Gastroesophageal sphincter (tissue), 4 donors: Measurements from ENCODE around the gene TRIM67. TPM values are rescaled to one million over a fixed set of nuclear protein-coding genes. Genes with fewer than 3 reads are reported as not detected.

Experiments used
- ATAC-seq: fragments of 150-250 bp; one replicate; pipeline ENCODE4 v1.9.1; 2016; ENCODE audit warnings: mild to moderate bottlenecking, moderate library complexity
- H3K27ac ChIP-seq, 4 donors: fragments of 200-600 bp; sonication (generic) in 3 of 4; 1 replicate in 3 of 4; 2 replicates in 1 of 4; pipeline ENCODE4 v1.5.1; 2016 to 2019
- H3K27me3 ChIP-seq: fragments of 200-600 bp; sonication (generic); one replicate; pipeline ENCODE4 v1.5.1; 2019
- H3K36me3 ChIP-seq, 2 donors: fragments of 200-600 bp; sonication (generic); one replicate each; pipeline ENCODE4 v1.5.1; 2019; ENCODE audit warnings: control low read depth in 1 of 2
- H3K4me1 ChIP-seq, 3 donors: fragments of 200-600 bp; sonication (generic); 1 replicate in 2 of 3; 2 replicates in 1 of 3; pipeline ENCODE4 v1.5.1; 2016 to 2019; ENCODE audit warnings: control low read depth in 2 of 3
- H3K4me3 ChIP-seq, 2 donors: fragments of 200-600 bp; sonication (generic); one replicate each; pipeline ENCODE4 v1.5.1; 2019; ENCODE audit warnings: mild to moderate bottlenecking in 1 of 2, moderate library complexity in 1 of 2
- H3K9me3 ChIP-seq, 3 donors: fragments of 200-600 bp; sonication (generic); one replicate each; pipeline ENCODE4 v1.5.1; 2017 to 2019; ENCODE audit warnings: control low read depth in 2 of 3
- EP300 ChIP-seq: sonication (generic); formaldehyde crosslinking; IDR thresholded peaks from one replicate; pipeline ENCODE4 v1.6.1; 2017; ENCODE audit warnings: antibody characterized with exemption, mild to moderate bottlenecking
- POLR2A ChIP-seq, 2 donors: fragments of 450-650 bp; IDR thresholded peaks; one replicate each; pipeline ENCODE4 v1.6.1; 2017; ENCODE audit warnings: antibody characterized with exemption in 2 of 2, mild to moderate bottlenecking in 2 of 2, moderate library complexity in 1 of 2
- POLR2AphosphoS5 ChIP-seq: sonication (generic); formaldehyde crosslinking; IDR thresholded peaks from one replicate; pipeline ENCODE4 v1.6.1; 2017; ENCODE audit warnings: antibody characterized with exemption
- WGBS, 2 donors: methylation state at CpG; one replicate each; pipeline ENCODE4 v1.1.5; 2018; ENCODE audit warnings: low coverage in 1 of 2; 5-methylcytosine and 5-hydroxymethylcytosine counted together
- total RNA-seq, 4 donors: library from RNA; depleted of rRNA; stranded (reverse); fragments of >200 nt; gene quantifications; one replicate each; pipeline ENCODE4 v1.1.0, GENCODE V29; 2016
- TF ChIP-seq, protein P1 (sequence below), 4 experiments: fragments of 200-600 bp in 2 of 4; fragments of 450-650 bp in 2 of 4; sonication (generic) in 1 of 4; IDR thresholded peaks; one replicate each; pipeline ENCODE4 v1.5.1; 2017 to 2019; ENCODE audit warnings: antibody characterized with exemption in 4 of 4, mild to moderate bottlenecking in 2 of 4, moderate library complexity in 2 of 4

TRIM67 gene
- total RNA-seq, 4 donors from 2014 or later: 0.04 to 0.13 TPM; not detected in 2

DNA sequence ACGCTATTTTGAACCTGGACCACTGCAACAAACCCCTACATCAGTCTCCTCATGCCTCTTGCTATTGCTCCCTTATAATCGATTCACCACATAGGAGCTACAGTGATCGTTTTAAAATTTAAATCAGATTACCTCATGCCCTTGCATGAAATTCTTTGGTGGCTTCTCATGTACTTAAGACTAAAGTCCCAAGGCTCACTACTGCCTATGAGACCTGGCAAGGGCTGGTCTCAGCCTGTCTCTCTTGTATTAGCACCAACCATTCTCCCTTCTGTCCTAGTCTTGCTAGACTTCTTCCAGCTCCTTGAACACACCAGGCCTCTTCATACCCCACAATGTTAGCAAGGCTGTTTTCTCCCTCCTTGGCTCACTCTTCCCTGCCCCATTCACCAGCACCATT lies 72.6 kb downstream of the TRIM67 start:
- Histone ChIP-seq H3K4me1 (peaks cover 0 to 22% (median 3%) of the 10 kb centered on the region in 3 donors), H3K27me3 (no peaks in the 10 kb centered on the region), H3K27ac (no peak overlapping the region), H3K4me3 (no peak overlapping the region), H3K36me3 (peaks cover 0 to 43% of the 10 kb centered on the region in 2 donors), H3K9me3 (no peaks in the 10 kb centered on the region)
- no peak for ATAC-seq
- WGBS, 2 donors: 83 to 100% methylated on average over 2 to 3 of the region's 3 CpGs
- TF ChIP-seq, protein P1, sequence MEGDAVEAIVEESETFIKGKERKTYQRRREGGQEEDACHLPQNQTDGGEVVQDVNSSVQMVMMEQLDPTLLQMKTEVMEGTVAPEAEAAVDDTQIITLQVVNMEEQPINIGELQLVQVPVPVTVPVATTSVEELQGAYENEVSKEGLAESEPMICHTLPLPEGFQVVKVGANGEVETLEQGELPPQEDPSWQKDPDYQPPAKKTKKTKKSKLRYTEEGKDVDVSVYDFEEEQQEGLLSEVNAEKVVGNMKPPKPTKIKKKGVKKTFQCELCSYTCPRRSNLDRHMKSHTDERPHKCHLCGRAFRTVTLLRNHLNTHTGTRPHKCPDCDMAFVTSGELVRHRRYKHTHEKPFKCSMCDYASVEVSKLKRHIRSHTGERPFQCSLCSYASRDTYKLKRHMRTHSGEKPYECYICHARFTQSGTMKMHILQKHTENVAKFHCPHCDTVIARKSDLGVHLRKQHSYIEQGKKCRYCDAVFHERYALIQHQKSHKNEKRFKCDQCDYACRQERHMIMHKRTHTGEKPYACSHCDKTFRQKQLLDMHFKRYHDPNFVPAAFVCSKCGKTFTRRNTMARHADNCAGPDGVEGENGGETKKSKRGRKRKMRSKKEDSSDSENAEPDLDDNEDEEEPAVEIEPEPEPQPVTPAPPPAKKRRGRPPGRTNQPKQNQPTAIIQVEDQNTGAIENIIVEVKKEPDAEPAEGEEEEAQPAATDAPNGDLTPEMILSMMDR (IDR thresholded peaks at IDR 0.05): no peak
- TF ChIP-seq POLR2AphosphoS5 (no peak), EP300 (no peak), POLR2A (IDR thresholded peaks at IDR 0.05) (no peak)

DNA sequence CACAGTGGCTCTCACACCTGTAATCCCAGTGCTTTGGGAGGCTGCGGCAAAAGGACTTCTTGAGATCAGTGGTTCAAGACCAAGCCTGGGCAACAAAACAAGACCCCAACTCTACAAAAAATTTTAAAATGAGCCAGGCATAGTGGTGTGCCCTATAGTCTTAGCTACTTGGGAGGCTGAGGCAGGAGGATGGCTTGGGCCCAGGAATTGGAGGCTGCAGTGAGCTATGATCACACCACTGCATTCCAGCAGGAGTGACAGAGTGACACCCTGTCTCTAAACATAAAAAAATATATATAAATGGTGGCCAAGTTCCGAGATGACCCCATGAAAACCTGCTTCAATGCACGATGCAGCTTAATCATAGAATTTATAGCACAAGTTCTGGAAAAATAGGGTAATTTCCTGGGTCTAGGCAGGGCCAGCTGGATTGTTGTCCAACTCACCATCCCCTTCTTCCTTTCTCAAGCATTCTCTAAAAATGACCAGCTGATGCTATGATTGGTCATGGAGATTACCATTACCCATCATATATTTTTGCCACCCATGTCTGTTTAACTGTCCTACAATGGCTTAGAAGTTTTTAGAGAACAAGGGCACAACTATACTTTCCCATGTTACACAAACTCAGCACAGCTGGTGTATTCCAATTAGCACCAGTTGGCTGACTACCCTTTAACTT lies 73.8 kb downstream of the TRIM67 start:
- 90 to 100% methylated on average over 2 to 3 of the region's 3 CpGs for WGBS, 2 donors
- Histone ChIP-seq H3K27me3 (no peaks in the 10 kb centered on the region), H3K27ac (no peak overlapping the region), H3K4me1 (peaks cover 0 to 33% (median 8%) of the 10 kb centered on the region in 3 donors), H3K36me3 (peaks cover 0 to 36% of the 10 kb centered on the region in 2 donors), H3K4me3 (no peak overlapping the region), H3K9me3 (no peaks in the 10 kb centered on the region)
- ATAC-seq: no peak
- TF ChIP-seq POLR2AphosphoS5 (no peak), EP300 (no peak), POLR2A (IDR thresholded peaks at IDR 0.05) (no peak)
- TF ChIP-seq, protein P1 (IDR thresholded peaks at IDR 0.05): no peak

DNA sequence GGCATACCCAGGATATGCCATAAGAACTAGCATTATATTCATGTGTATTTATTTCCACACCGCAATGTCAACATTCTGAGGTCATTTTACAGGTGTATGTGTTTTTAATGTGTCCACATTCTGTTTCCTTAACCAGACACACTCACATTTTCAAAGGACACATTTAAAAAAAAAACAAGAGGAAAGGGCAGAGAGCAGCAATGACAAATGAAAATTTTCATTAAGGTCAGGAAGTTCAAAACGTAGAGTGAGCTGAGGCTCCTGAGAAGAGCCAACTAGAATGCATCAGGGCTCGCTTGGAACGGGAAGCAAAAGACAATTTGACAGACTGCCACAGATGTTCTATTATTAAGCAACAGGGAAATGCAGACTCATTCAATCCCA lies 74.3 kb downstream of the TRIM67 start:
- ATAC-seq: no peak
- WGBS, 2 donors: 56 to 80% methylated on average over 2 to 4 of the region's 4 CpGs

DNA sequence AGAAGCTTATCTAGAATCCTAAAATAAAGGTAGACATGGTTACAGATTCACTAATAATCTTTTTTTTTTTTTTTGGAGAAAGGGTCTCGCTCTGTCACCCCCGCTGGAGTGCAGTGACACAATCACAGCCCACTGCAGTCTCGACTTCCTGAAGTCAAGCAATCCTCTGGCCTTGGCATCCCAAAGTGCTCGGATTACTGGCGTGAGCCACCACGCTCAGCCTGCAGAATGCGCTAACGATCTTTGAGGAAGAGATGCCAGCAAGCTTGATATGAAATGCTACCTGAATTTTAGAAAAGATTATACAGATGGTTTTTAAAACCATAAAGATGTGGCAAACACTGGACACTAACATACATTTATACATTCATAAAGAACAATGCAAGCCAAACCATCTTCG lies 75.1 kb downstream of the TRIM67 start:
- Histone ChIP-seq H3K27ac (no peak overlapping the region), H3K9me3 (no peaks in the 10 kb centered on the region), H3K4me3 (no peak overlapping the region), H3K36me3 (peaks cover 0 to 29% of the 10 kb centered on the region in 2 donors), H3K27me3 (no peaks in the 10 kb centered on the region), H3K4me1 (peaks cover 0 to 35% (median 8%) of the 10 kb centered on the region in 3 donors)
- TF ChIP-seq EP300: no peak
- no peak for TF ChIP-seq POLR2A (IDR thresholded peaks at IDR 0.05)
- no peak for TF ChIP-seq POLR2AphosphoS5
- 88 to 90% methylated on average over 1 to 9 of the region's 9 CpGs for WGBS, 2 donors
- ATAC-seq: no peak

More for the DNA sequence above, 74.3 kb downstream of the TRIM67 start:
- H3K27me3 ChIP-seq: no peaks in the 10 kb centered on the region
- no peaks in the 10 kb centered on the region for H3K9me3 ChIP-seq
- H3K27ac ChIP-seq: no peak overlapping the region
- H3K4me1 ChIP-seq: peaks cover 0 to 33% (median 8%) of the 10 kb centered on the region in 3 donors
- H3K36me3 ChIP-seq: peaks cover 0 to 31% of the 10 kb centered on the region in 2 donors
- H3K4me3 ChIP-seq: no peak overlapping the region
- no peak for TF ChIP-seq POLR2A (IDR thresholded peaks at IDR 0.05)
- TF ChIP-seq, protein P1 (IDR thresholded peaks at IDR 0.05): no peak
- no peak for TF ChIP-seq POLR2AphosphoS5

DNA sequence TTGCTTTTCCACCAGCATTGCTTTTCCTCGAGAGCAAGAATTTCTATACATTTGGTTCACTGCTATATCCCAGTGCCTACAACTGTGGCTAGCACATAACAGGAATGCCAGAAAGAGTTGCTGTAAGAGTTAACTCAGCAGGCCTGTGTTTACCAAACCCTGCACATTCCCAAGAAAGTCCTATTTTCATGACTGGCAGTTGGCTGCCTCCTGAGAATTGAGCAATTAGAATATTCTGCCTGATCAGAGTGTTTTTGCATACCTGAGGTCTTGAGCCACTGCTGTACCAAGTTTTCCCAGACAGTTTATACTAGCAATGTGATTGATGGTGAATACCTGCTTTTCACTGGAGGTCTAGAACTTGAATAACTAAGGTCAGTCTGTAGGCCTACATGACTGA lies 76.4 kb downstream of the TRIM67 start:
- no peak for TF ChIP-seq POLR2A (IDR thresholded peaks at IDR 0.05)
- TF ChIP-seq EP300: no peak
- no peak for TF ChIP-seq POLR2AphosphoS5
- TF ChIP-seq, protein P1 (IDR thresholded peaks at IDR 0.05): no peak
- no peak for ATAC-seq
- peaks cover 0 to 29% of the 10 kb centered on the region in 2 donors for H3K36me3 ChIP-seq
- H3K4me1 ChIP-seq: peaks cover 3 to 48% (median 20%) of the 10 kb centered on the region in 3 donors
- no peaks in the 10 kb centered on the region for H3K9me3 ChIP-seq
- H3K27me3 ChIP-seq: no peaks in the 10 kb centered on the region
- WGBS, 2 donors: 89 to 91% methylated on average over 1 of the region's 1 CpG
- no peak overlapping the region for H3K27ac ChIP-seq
- H3K4me3 ChIP-seq: no peak overlapping the region
